HG02759 (cell line): ENCODE measurements around the gene LIPK.

Source experiments
- ATAC-seq: cut with Tn5 transposase; IDR thresholded peaks from one replicate; pipeline ENCODE4 v1.9.1; 2021; ENCODE audit warnings: mild to moderate bottlenecking, moderate library complexity; ENCODE audit not compliant: unreplicated experiment

LIPK gene

DNA sequence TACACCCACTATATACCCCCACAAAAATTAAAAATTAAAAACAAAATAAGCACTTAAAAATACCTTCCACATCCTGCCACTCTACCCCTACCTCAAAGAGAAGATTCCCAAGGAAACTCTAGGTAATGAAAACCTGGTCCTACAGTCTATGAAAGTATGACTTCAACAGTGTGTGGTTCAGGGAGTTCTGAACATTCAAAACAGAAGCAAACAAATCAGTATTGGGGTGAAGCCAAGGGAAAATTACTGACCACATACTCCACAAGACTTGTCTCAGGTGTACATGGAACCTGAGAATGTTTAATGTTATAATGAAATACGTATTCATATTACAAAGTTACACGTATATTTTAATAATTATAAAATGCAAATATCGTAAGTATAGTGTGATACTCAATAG lies 76.2 kb downstream of the LIPK start:
- ATAC-seq: no peak

DNA sequence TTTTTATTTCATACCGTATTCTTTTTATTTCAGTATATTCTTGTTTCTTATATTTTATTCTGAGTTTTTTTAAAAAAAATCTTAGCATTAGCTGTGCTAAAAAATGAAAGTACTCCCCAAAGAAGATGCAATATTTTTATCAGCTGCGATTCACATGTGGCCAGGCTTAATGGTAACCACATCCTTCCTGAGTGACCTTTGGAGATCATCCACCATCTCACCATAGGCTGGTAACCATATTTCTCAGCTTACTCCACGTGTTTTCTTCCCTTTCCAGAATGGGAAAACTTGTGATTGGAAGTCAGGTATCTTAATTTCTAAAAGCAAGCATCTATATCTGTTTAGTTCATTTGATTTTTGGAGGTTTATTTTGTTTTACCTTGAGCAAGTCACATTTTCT lies 77.7 kb downstream of the LIPK start:
- no peak for ATAC-seq

DNA sequence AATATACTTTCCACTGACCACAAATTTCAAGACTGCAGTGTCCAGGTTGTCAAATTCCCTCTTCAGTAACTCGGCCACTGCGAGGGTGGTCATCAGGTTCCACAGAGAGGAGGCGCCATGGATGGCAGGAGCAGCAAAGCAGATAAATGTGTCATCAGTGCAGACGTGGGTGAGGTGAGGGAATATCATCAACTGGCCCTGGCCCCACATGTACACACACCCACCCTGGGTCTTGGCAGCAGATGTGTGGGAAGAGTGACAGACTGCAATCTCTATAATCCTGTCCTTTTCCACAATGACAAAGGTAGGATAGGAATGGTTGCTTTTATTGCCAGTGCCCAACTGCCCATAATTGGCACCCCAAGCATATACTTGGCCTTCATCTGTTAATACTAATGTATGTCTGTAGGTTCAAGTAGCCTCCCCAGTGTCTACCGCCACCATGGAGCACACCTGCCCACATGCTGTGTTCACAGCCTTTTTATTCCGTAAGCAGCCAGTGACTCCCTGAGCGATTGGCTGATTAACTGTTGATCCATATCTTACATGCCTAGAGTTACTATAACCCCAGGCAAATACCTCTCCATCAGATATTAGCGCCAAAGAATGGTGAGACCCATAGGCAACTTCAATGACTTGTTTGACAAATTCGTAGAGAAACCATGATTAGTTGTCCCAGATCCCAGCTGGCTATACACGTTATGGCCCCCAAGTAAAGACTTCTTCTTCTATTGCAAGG lies 80.2 kb downstream of the LIPK start:
- no peak for ATAC-seq

DNA sequence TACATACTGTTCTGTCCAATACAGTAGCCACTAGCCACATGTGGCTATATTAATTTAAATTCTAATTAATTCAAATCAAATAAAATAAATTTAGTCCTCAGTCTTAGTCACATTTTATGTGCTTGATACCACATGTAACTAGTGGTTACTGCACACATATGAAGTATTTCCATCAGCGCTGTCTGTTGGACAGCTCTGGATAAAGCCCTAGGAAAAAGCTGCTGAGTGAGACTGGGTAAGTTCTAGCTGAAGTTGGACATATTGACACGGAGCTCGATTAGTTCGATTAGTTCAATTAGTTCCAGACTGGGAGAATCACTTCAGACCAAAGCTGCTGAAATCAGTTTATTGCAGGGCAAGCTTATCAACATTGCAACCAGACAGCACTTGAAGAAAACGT lies 81.4 kb downstream of the LIPK start:
- ATAC-seq: no peak

DNA sequence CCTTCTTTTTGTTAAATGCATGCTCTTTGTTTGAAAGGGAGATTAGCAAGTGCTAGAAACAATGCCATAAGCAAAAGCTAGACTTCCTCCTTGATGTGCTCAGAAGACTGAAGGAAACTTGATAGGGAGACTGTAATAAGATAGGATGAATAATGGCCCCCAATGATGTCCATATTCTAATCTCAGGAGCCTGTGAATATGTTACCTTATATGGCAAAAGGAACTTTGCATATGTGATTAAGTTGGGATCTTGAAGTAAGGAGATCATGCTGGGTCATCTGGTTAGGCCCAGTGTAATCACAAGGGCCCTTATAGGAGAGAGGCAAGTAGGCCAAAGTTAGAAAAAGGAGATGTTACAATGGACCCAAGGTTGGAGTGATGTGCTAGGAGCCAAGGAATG lies 82.9 kb downstream of the LIPK start:
- ATAC-seq: no peak

DNA sequence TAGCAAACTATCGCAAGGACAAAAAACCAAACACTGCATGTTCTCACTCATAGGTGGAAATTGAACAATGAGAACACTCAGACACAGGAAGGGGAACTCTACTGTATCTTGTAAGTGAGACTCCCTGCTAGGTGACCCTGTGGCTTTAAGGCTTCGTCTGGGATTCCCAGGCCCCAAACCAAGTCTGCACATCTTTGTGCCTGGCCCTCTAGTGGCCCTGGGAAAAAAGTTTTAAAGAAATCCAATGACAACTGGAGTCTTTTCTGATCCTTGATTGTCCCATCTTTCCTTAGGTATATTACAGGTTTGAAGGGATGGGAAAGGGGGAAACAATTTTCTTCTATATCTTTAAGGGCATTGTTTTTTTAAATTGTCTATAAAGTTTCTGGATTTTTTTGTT lies 85.9 kb downstream of the LIPK start:
- no peak for ATAC-seq

DNA sequence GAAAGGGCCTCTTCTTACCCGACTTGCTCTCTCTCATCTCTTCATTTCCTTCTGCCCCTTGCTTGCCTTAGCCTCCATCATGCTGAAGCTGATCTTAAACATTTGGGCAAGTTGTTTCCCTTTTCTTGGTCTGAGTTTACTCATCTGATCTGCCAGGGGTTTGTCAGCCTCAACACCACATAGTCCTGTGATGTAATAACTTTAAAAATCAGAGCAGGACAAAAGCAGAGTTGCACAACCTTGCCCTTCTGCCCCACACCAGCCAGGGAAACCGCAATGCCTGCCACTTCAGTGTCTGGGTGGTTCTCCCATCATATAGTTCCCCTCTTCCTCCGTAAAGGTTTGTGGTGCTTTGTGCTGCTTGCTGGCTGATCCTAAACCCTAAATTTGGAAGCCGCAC lies 86.6 kb downstream of the LIPK start:
- no peak for ATAC-seq

DNA sequence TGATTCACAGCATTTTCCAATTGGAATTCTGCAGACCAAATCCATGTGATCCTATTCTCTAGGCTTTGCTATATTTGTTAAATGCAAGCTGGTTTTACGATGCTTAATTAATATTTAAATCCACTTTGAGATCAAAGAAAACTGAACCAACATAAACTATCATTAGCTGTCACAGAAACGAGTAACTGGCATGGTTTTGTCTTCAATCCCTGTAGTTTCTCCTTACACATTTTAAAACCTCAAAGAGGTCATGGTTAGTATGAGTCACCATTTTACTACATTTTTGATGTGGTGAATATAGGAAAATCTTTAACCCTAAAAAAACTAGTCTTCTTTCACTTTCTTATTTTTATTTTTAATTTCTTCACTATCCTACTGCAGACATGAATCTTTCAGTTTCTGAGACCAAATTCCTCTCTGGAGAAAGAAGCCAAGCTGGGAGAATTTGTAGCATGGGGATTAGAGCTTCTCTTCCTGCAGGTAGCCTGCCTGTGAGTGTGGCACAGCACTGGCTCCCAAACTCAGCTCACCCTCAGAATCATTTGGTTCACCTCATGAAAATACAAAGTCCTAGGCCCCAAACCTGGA lies 87.8 kb downstream of the LIPK start:
- ATAC-seq: no peak

DNA sequence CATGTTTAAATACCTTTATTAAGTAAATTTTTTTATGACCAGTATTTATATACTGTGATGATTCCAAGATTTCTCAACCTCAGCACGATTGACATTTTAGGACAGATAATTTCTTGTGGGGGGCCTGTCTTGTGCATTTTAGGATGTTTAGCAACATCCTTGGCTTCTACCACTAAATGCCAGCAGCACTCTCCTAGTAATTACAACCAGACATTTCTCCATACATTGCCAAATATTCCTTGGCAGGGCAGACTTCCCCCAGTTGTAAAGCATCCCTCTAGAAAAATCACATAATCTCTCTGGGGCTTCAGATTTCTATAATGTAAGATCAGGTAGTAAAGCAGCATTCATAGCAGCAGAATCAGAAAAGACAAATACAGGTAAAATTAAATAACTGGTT lies 88.7 kb downstream of the LIPK start:
- ATAC-seq: no peak

DNA sequence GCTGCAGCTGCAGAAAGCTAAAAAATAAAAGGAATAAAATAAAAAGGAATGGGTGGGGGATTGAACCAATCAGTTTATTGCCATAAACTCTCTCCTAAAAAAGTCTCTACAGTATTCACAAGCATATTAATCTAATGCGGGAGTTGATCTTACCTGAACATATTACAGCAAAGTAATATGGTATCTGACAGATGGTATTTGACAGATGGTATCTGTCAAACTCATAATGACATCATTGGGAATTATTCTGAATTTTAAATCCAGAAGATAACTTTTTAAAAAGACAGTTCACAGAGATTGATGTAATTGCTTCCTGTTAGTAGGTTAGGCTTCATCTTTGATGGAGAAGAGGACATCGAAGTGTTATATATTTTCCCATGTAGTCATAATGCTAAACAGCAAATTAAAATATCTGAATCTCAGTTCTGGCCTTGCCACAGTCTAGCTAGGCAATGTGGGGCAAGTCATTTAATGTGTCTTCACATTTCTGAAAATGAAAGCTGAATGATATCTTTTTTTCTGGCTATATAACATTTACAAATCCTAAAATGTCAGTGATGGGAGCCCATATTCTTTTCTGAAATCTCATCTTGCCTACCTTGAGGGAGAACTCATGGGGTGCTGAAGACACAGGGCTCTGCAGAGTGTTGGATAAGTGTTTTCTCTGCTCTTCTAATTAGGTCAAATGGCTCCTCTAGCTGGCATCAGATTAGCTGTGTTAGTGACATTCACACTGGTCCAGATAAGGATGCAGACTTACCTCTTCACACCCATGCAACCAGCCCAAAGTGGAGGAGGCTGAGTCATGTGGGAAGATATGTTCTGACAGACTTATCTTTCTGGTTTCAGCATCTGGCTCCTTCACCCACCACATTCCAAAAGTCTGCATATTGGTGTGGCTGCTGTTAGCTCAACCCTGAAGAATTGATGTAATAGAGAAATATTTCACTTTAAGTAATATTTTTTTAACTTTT lies 94.4 kb downstream of the LIPK start:
- ATAC-seq: no peak
